Mononuclear cell (primary cell): ENCODE data around the gene ANKRD13C. TPM values are rescaled to one million over a fixed set of nuclear protein-coding genes. Genes with fewer than 3 reads are reported as not detected.

Experiments used
- H3K27me3 ChIP-seq: 2 replicates; pipeline ENCODE4 v1.6.0; 2011; ENCODE audit warnings: low read length, control low read depth; ENCODE audit not compliant: insufficient read depth
- H3K4me1 ChIP-seq: 2 replicates; pipeline ENCODE4 v1.5.1; 2011; ENCODE audit warnings: mild to moderate bottlenecking, low read length, control low read depth; ENCODE audit not compliant: insufficient read depth
- H3K4me3 ChIP-seq: 2 replicates; pipeline ENCODE4 v1.5.1; 2011; ENCODE audit warnings: mild to moderate bottlenecking, low read length, moderate library complexity
- H3K9me3 ChIP-seq: 2 replicates; pipeline ENCODE4 v1.5.1; 2011; ENCODE audit warnings: low read depth, mild to moderate bottlenecking, control low read depth, low read length
- total RNA-seq: library from RNA; depleted of rRNA; stranded (reverse); fragments of >200 nt; gene quantifications from one replicate; pipeline ENCODE4 v1.2.3, GENCODE V29; 2012

Gene ANKRD13C
- total RNA-seq, 1 donor: 43.7 TPM

GRCh38 chr1:70336050-70336449 is 18.5 kb downstream of the ANKRD13C start:
- no peak overlapping the region for H3K4me3 ChIP-seq
- no peaks in the 10 kb centered on the region for H3K27me3 ChIP-seq
- H3K9me3 ChIP-seq: no peaks in the 10 kb centered on the region
- H3K4me1 ChIP-seq: no peaks in the 10 kb centered on the region

- no peaks in the 10 kb centered on the region for H3K4me1 ChIP-seq
- H3K4me3 ChIP-seq: no peak overlapping the region
- H3K27me3 ChIP-seq: no peaks in the 10 kb centered on the region
- H3K9me3 ChIP-seq: no peaks in the 10 kb centered on the region
Observed at GRCh38 chr1:70334436-70334835, 20.1 kb downstream of the ANKRD13C start.

DNA sequence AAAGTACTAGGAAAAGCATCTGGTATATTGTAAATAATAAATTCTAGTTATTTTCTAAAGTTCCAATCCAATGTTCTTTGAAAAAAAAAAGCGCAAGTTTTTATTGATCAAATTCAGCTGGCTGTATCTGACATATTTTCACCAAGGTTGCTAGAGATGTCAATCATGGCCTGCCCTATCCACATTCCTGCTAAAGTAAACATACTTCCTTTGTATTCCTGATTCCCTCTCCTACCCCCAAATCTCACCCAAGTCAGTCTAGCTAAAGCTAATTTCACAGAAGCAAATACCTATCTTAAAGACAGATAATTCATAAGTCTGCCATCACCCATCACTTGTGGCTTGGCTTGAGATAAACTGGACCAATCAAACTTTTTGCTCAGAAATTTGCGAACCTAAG is 21.3 kb downstream of the ANKRD13C start:
- Histone ChIP-seq H3K4me3 (no peak overlapping the region), H3K9me3 (no peaks in the 10 kb centered on the region), H3K27me3 (no peaks in the 10 kb centered on the region), H3K4me1 (no peaks in the 10 kb centered on the region)

GRCh38 chr1:70331962-70332361 is 22.6 kb downstream of the ANKRD13C start:
- Histone ChIP-seq H3K27me3 (no peaks in the 10 kb centered on the region), H3K4me1 (no peaks in the 10 kb centered on the region), H3K9me3 (no peaks in the 10 kb centered on the region), H3K4me3 (no peak overlapping the region)

GRCh38 chr1:70327306-70328076 is 27.0 kb downstream of the ANKRD13C start:
- Histone ChIP-seq H3K27me3 (no peaks in the 10 kb centered on the region), H3K9me3 (no peaks in the 10 kb centered on the region), H3K4me1 (no peaks in the 10 kb centered on the region), H3K4me3 (no peak overlapping the region)

- Histone ChIP-seq H3K9me3 (no peaks in the 10 kb centered on the region), H3K27me3 (no peaks in the 10 kb centered on the region), H3K4me3 (no peak overlapping the region), H3K4me1 (no peaks in the 10 kb centered on the region)
Observed at GRCh38 chr1:70324683-70325082, 29.8 kb downstream of the ANKRD13C start.

DNA sequence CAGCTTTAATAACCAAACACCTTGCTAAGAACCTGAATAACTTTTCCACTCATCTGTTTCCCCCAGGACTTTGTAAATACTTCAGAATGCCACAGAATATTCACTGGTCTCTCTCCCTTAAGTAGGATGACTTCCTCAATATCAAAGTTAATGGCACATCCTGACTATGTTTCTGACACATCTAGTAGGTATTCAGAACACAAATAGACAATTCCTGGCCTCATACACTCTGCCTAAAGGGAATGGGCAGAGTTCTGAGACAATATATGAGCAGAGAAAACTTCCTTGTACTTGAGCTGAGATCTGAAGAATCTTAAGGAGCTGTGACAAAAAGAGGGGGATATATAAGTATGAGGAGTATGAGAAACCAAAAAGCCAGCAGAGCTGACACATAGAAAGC is 34.8 kb downstream of the ANKRD13C start:
- H3K4me3 ChIP-seq: no peak overlapping the region
- H3K9me3 ChIP-seq: no peaks in the 10 kb centered on the region
- no peaks in the 10 kb centered on the region for H3K4me1 ChIP-seq
- no peaks in the 10 kb centered on the region for H3K27me3 ChIP-seq

GRCh38 chr1:70318191-70318590 is 36.3 kb downstream of the ANKRD13C start:
- Histone ChIP-seq H3K9me3 (no peaks in the 10 kb centered on the region), H3K4me3 (no peak overlapping the region), H3K27me3 (no peaks in the 10 kb centered on the region), H3K4me1 (no peaks in the 10 kb centered on the region)

DNA sequence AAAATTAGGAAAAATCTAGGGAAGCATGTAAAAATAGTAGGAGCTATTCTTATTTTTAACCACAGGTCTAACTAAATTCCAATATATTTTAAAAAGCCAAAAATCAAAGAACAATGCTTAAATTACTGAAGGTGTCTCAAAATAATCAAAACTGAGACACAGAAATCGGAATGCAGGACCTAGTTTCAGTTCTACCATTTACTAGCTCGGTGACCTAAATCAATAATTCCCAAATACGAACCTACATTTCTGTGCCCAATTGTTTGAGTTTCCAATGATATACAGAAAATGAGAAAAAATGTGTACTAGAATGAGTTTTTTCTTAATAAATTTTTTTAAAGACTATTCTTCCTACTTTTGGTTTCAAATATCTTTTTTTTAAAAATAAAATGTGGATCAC is 37.4 kb downstream of the ANKRD13C start:
- H3K9me3 ChIP-seq: no peaks in the 10 kb centered on the region
- no peak overlapping the region for H3K4me3 ChIP-seq
- H3K4me1 ChIP-seq: no peaks in the 10 kb centered on the region
- H3K27me3 ChIP-seq: no peaks in the 10 kb centered on the region

DNA sequence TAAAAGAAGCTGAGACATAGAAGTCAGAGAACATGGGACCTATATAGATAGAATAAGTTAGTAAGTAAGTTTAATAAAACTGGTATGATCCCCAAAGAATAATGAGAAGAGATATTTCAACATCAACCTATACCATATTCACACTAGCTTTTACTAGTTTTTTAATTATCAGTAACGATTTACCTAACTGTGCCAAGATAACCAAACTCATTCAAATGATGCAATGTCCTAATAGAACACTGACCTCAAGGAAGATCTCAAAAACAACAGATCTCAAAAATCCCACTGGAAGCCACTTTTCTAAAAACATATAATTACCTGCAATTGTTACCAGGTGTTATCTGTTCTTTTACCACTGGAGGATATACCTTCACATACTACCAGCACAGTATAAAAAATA is 38.7 kb downstream of the ANKRD13C start:
- Histone ChIP-seq H3K4me3 (no peak overlapping the region), H3K9me3 (no peaks in the 10 kb centered on the region), H3K4me1 (no peaks in the 10 kb centered on the region), H3K27me3 (no peaks in the 10 kb centered on the region)

DNA sequence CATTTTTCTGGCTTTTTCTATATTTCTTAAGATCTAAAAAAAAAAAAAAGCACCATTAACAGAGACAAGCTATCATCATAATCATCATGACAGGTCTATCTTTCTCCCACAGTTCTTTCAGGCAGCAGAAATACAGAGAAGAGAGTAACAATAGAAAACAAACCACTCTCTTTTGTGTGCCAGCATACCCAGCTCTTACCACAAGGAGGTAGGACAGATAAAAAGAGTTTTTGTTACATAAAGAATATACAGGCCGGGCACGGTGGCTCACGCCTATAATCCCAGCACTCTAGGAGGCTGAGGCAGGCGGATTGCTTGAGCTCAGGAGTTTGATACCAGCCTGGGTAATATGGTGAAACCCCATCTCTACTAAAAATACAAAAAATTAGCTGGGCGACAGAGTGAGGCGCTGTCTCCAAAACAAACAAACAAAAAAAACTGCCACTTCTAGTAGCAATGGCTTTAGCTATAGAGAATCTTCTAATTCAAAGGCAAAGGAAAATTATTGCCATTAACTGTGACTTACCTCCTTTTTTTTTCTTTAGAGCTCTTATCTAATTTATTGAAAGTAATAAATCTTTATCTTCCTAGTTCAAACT is 39.7 kb downstream of the ANKRD13C start:
- H3K4me3 ChIP-seq: no peak overlapping the region
- H3K27me3 ChIP-seq: no peaks in the 10 kb centered on the region
- H3K4me1 ChIP-seq: no peaks in the 10 kb centered on the region
- H3K9me3 ChIP-seq: no peaks in the 10 kb centered on the region

DNA sequence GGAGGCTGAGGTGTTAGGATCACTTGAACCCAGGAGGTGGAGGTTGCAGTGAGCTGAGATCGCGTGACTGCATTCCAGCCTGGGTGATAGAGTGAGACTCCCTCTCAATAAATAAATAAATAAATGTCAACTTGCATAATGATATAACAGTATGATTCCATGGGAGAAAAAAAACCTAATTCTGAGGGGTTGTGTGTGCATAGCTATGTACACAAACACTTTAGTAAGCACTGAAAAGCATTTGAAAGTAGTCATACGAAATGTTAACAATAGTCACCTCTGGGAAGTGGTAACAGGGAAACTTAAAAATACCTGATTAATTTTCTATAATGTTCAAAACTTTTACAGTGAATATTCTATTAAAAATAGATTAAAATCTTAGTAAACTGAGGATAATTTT is 43.2 kb downstream of the ANKRD13C start:
- Histone ChIP-seq H3K9me3 (no peaks in the 10 kb centered on the region), H3K4me1 (no peaks in the 10 kb centered on the region), H3K4me3 (no peak overlapping the region), H3K27me3 (no peaks in the 10 kb centered on the region)

DNA sequence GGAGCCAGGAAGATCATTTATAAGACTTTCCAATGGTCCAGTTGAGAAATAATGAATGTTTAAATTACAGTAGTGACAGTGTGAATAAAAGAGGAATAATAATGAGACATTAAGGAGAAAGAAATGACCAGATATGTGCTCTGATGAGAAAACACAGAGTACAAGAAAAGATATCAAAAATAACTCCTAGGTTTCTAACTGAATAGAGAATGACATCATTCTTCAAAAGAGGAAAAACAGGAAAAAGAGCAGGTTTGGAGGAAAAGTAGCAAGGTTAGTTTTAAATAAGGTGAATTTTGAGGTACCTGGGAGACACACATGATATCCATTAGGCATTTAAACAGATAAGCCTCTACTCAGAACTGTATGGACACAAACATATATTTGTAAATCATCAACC is 55.0 kb downstream of the ANKRD13C start:
- Histone ChIP-seq H3K27me3 (no peaks in the 10 kb centered on the region), H3K9me3 (no peaks in the 10 kb centered on the region), H3K4me3 (no peak overlapping the region), H3K4me1 (no peaks in the 10 kb centered on the region)

GRCh38 chr1:70295749-70296148 is 58.8 kb downstream of the ANKRD13C start:
- no peak overlapping the region for H3K4me3 ChIP-seq
- H3K4me1 ChIP-seq: no peaks in the 10 kb centered on the region
- H3K9me3 ChIP-seq: no peaks in the 10 kb centered on the region
- no peaks in the 10 kb centered on the region for H3K27me3 ChIP-seq

GRCh38 chr1:70293186-70293843 is 61.2 kb downstream of the ANKRD13C start:
- Histone ChIP-seq H3K4me1 (no peaks in the 10 kb centered on the region), H3K27me3 (no peaks in the 10 kb centered on the region), H3K4me3 (no peak overlapping the region), H3K9me3 (no peaks in the 10 kb centered on the region)
